ENCODE data around the gene PTGFR. TPM values are rescaled to one million over a fixed set of nuclear protein-coding genes. Genes with fewer than 3 reads are reported as not detected.

Gene PTGFR
- total RNA-seq, 4 donors from 2014 or later, result 13.8 to 64.0 (median 23.2) TPM

DNA sequence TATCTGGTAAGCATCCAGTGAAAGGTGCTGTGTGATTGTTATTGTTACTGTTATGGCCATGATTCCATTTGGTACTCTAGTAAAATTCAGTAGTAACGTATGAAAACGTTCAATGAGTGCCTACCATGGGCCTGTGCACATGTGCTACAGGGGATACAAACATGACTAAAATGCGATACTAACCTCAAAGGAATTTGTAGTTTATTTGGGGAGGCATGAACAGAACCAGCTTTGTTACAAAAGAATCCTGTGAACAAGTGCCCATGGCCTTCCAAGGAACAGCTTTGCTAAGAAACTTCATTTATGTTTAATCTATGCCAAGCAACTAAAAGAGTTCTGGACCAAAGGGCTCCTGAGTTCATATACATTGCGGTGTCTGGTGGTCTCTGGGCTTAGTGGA lies 28.7 kb downstream of the PTGFR start:
- Histone ChIP-seq H3K36me3 (no peaks in the 10 kb centered on the region), H3K27ac (no peak overlapping the region), H3K9me3 (no peaks in the 10 kb centered on the region), H3K4me3 (no peak overlapping the region), H3K4me1 (no peaks in the 10 kb centered on the region), H3K27me3 (no peaks in the 10 kb centered on the region)
- no peak for DNase-seq
- TF ChIP-seq, protein P1, sequence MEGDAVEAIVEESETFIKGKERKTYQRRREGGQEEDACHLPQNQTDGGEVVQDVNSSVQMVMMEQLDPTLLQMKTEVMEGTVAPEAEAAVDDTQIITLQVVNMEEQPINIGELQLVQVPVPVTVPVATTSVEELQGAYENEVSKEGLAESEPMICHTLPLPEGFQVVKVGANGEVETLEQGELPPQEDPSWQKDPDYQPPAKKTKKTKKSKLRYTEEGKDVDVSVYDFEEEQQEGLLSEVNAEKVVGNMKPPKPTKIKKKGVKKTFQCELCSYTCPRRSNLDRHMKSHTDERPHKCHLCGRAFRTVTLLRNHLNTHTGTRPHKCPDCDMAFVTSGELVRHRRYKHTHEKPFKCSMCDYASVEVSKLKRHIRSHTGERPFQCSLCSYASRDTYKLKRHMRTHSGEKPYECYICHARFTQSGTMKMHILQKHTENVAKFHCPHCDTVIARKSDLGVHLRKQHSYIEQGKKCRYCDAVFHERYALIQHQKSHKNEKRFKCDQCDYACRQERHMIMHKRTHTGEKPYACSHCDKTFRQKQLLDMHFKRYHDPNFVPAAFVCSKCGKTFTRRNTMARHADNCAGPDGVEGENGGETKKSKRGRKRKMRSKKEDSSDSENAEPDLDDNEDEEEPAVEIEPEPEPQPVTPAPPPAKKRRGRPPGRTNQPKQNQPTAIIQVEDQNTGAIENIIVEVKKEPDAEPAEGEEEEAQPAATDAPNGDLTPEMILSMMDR (IDR thresholded peaks at IDR 0.05), result no peak
- TF ChIP-seq POLR2A (IDR thresholded peaks at IDR 0.05), result no peak
- intact Hi-C loops (cut with DNase I; ENCODE audit: low total_unique reads), result no loop called here

DNA sequence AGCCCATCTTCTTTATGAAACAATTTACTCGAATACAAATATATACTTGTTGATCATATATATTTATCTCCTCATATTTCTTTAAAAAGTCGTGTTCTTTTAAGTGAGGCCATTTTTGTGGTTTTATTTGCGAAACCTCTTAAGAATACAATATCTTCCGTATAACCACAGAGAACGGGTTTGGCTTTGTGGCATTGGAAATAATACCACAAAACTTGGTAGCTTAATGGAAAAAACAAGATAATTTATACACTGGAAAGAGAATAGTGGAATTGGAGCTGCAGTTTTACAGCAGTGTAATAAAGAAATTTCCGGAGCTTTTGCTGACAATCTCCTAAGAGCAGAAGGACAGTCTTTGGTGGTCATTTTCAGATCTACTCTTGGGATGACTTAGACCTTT lies 29.4 kb downstream of the PTGFR start:
- Histone ChIP-seq H3K27ac (no peak overlapping the region), H3K27me3 (no peaks in the 10 kb centered on the region), H3K4me1 (no peaks in the 10 kb centered on the region), H3K36me3 (no peaks in the 10 kb centered on the region), H3K9me3 (no peaks in the 10 kb centered on the region), H3K4me3 (no peak overlapping the region)
- intact Hi-C loops (cut with DNase I; ENCODE audit: low total_unique reads), result no loop called here
- TF ChIP-seq, protein P1 (IDR thresholded peaks at IDR 0.05), result no peak
- no peak for TF ChIP-seq POLR2A (IDR thresholded peaks at IDR 0.05)
- no peak for DNase-seq

DNA sequence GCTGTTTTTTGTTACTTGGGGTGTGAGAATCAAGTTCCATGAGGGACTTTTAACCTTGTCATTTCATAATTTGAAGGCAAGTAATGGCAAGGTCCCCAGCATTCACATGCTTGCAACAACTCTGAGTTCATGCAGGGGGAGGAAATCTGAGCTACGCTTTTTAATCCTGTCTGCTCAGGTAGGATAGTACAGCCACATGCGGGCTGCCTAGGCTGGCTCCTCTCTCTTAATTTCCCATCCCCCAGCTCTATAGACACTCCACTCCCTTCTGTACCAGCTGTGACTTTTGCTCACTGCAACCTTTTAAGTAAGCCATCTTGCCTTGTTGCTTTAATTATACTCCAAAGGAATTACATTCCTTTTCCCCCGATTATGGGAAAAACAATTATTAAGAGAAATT lies 30.1 kb downstream of the PTGFR start:
- no peaks in the 10 kb centered on the region for H3K9me3 ChIP-seq
- no peak overlapping the region for H3K27ac ChIP-seq
- no peaks in the 10 kb centered on the region for H3K4me1 ChIP-seq
- intact Hi-C loops (cut with DNase I; ENCODE audit: low total_unique reads), result no loop called here
- H3K27me3 ChIP-seq, result no peaks in the 10 kb centered on the region
- no peak for TF ChIP-seq POLR2A (IDR thresholded peaks at IDR 0.05)
- TF ChIP-seq, protein P1 (IDR thresholded peaks at IDR 0.05), result no peak
- H3K36me3 ChIP-seq, result no peaks in the 10 kb centered on the region
- DNase-seq, result no peak
- H3K4me3 ChIP-seq, result no peak overlapping the region

DNA sequence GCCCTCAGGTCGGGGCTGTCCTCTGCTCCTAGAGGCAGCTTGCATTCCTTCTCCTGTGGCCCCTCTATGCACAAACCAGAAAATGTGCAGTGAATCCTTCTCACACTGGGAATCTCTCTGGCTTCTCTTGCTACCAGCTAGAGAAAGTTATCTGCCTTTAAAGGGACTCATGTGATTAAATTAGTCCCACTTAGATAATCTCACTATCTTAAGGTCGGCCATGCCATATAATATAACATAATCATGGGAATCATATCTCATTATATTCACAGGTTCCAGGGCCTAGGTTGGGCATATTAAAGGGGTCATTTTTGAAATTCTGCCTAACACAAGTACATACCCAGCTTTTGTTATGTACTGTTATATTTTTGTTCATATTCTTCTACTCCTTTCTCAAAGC lies 31.4 kb downstream of the PTGFR start:
- Histone ChIP-seq H3K27ac (peak overlapping the region; percentile 19 to 52), H3K4me3 (peak overlapping the region in 1 of 2 donors; percentile 14), H3K4me1 (no peaks in the 10 kb centered on the region), H3K9me3 (no peaks in the 10 kb centered on the region), H3K27me3 (no peaks in the 10 kb centered on the region), H3K36me3 (no peaks in the 10 kb centered on the region)
- DNase-seq, result no peak
- TF ChIP-seq, protein P1 (IDR thresholded peaks at IDR 0.05), result no peak
- TF ChIP-seq POLR2A (IDR thresholded peaks at IDR 0.05), result no peak
- intact Hi-C loops (cut with DNase I; ENCODE audit: low total_unique reads), result no loop called here

DNA sequence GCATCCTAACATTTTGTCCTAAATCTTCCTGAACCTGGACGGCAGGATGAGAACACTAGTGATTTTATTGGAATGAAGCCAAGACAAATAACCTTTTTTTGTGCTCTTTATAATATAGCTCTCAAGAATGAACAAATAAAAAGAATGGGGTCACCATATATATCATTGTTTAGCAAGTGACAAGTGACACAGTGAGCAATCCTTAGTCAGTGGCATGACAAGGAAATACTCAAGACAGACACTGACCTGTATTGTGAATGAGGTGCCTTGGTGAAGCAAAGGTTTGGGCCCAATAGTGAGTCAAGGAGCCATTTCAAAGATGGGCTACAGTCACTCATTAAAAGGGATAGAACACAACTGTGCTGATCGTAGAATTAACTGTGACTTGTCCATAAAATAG lies 35.7 kb downstream of the PTGFR start:
- Histone ChIP-seq H3K4me1 (no peaks in the 10 kb centered on the region), H3K36me3 (no peaks in the 10 kb centered on the region), H3K27me3 (no peaks in the 10 kb centered on the region), H3K4me3 (no peak overlapping the region), H3K9me3 (no peaks in the 10 kb centered on the region), H3K27ac (no peak overlapping the region)
- intact Hi-C loops (cut with DNase I; ENCODE audit: low total_unique reads), result no loop called here
- no peak for DNase-seq
- TF ChIP-seq POLR2A (IDR thresholded peaks at IDR 0.05), result no peak
- TF ChIP-seq, protein P1 (IDR thresholded peaks at IDR 0.05), result no peak

Data from uterus (tissue), 4 donors.